Measurements from ENCODE around the gene DNM3.

The DNM3 gene

DNA sequence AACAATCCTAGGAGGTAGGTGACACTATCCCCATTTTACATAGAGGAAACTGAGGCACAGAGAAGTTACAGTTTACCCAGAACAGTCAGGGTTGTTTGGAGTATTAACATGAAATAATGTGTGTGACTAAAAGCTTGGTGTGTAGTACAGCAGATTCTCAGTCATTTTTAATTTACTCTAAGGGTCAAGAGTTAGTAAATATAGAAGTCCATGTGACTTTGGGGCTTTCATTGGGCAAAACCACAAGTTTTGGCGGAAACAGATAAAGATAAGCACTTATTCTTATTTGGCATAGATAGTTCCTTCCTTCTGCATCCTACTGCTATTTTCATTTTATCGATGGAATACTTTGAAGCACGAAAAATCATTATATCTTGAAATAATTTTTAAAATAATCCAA lies 128.5 kb downstream of the DNM3 start:
- no peak overlapping the region for H3K4me3 ChIP-seq (ENCODE audit: low read length in 2 of 2)
- no peak overlapping the region for H3K27ac ChIP-seq (ENCODE audit: low read length)
- H3K9ac ChIP-seq (ENCODE audit: low read length in 2 of 2), result no peak overlapping the region
- no peaks in the 10 kb centered on the region for H3K9me3 ChIP-seq (ENCODE audit: control insufficient read depth in 2 of 2, low read length in 2 of 2)
- H3K36me3 ChIP-seq (ENCODE audit: control insufficient read depth in 2 of 2, insufficient read depth in 2 of 2, low read length in 2 of 2), result no peaks in the 10 kb centered on the region
- no peaks in the 10 kb centered on the region for H3K27me3 ChIP-seq (ENCODE audit: control insufficient read depth in 1 of 2, insufficient read depth in 2 of 2, low read length in 2 of 2)
- no peaks in the 10 kb centered on the region for H3K4me1 ChIP-seq (ENCODE audit: control insufficient read depth, insufficient read depth, low read length)

DNA sequence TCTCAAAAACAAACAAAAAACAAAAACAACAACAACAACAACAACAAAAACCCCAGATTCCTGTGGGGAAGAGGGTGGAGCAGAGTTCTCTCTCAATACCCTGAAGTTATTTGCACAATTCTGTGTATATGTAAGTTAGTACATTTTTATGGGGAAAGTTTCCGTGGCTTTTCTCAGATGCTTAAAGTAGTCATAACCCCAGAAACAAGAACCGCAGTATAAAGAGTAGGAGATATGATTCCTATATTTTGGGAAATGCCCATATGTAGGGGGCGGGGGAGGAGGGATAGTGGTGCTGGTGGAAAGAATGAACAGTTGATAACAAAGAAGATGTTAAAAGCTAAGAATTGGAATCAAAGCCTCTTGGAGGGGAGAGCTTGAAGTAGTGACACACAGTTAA lies 131.5 kb downstream of the DNM3 start:
- no peaks in the 10 kb centered on the region for H3K4me1 ChIP-seq (ENCODE audit: control insufficient read depth, insufficient read depth, low read length)
- H3K27me3 ChIP-seq (ENCODE audit: control insufficient read depth in 1 of 2, insufficient read depth in 2 of 2, low read length in 2 of 2), result no peaks in the 10 kb centered on the region
- no peak overlapping the region for H3K4me3 ChIP-seq (ENCODE audit: low read length in 2 of 2)
- H3K36me3 ChIP-seq (ENCODE audit: control insufficient read depth in 2 of 2, insufficient read depth in 2 of 2, low read length in 2 of 2), result no peaks in the 10 kb centered on the region
- H3K27ac ChIP-seq (ENCODE audit: low read length), result no peak overlapping the region
- no peaks in the 10 kb centered on the region for H3K9me3 ChIP-seq (ENCODE audit: control insufficient read depth in 2 of 2, low read length in 2 of 2)
- H3K9ac ChIP-seq (ENCODE audit: low read length in 2 of 2), result no peak overlapping the region

DNA sequence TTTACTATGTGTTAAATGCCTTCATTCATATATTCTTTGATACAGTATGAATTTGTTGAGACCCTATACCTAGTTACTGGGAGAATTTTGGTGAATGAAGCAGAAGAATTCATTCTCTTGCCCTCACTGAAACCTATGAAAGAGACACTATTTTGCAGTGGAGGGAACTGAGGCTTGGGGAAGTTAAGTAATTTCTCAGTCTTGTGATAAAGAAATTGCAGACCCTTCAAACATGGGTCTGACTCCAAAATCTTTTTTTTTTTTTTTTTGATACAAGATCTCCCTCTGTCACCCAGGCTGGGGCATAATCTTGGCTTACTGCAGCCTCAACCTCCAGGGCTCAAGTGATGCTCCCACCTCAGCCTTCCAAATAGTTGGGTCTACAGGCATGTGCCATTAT lies 132.1 kb downstream of the DNM3 start:
- no peak overlapping the region for H3K4me3 ChIP-seq (ENCODE audit: low read length in 2 of 2)
- H3K9ac ChIP-seq (ENCODE audit: low read length in 2 of 2), result no peak overlapping the region
- no peaks in the 10 kb centered on the region for H3K36me3 ChIP-seq (ENCODE audit: control insufficient read depth in 2 of 2, insufficient read depth in 2 of 2, low read length in 2 of 2)
- H3K27me3 ChIP-seq (ENCODE audit: control insufficient read depth in 1 of 2, insufficient read depth in 2 of 2, low read length in 2 of 2), result no peaks in the 10 kb centered on the region
- no peak overlapping the region for H3K27ac ChIP-seq (ENCODE audit: low read length)
- H3K4me1 ChIP-seq (ENCODE audit: control insufficient read depth, insufficient read depth, low read length), result no peaks in the 10 kb centered on the region
- H3K9me3 ChIP-seq (ENCODE audit: control insufficient read depth in 2 of 2, low read length in 2 of 2), result no peaks in the 10 kb centered on the region

DNA sequence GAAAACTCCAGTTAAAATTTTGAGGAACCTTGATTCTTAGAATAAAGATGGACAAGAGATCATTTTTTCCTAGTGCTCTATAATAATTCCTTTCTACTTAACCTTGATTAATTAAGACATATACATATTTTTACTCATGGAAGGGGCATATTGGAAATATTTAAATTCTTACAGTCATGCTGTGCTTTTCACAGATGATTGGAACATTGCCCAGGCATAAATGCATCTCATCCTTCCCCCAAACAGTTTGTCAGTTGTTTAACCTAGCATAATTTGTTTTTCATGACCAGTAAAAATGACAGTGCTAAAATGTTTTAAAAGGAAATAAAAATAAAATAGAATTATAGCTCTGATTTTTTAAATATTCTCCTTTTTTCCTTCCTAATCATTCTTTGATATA lies 140.0 kb downstream of the DNM3 start:
- H3K4me3 ChIP-seq (ENCODE audit: low read length in 2 of 2), result no peak overlapping the region
- no peaks in the 10 kb centered on the region for H3K9me3 ChIP-seq (ENCODE audit: control insufficient read depth in 2 of 2, low read length in 2 of 2)
- H3K4me1 ChIP-seq (ENCODE audit: control insufficient read depth, insufficient read depth, low read length), result peaks cover 5% of the 10 kb centered on the region
- H3K9ac ChIP-seq (ENCODE audit: low read length in 2 of 2), result no peak overlapping the region
- no peak overlapping the region for H3K27ac ChIP-seq (ENCODE audit: low read length)
- H3K36me3 ChIP-seq (ENCODE audit: control insufficient read depth in 2 of 2, insufficient read depth in 2 of 2, low read length in 2 of 2), result no peaks in the 10 kb centered on the region
- H3K27me3 ChIP-seq (ENCODE audit: control insufficient read depth in 1 of 2, insufficient read depth in 2 of 2, low read length in 2 of 2), result no peaks in the 10 kb centered on the region

DNA sequence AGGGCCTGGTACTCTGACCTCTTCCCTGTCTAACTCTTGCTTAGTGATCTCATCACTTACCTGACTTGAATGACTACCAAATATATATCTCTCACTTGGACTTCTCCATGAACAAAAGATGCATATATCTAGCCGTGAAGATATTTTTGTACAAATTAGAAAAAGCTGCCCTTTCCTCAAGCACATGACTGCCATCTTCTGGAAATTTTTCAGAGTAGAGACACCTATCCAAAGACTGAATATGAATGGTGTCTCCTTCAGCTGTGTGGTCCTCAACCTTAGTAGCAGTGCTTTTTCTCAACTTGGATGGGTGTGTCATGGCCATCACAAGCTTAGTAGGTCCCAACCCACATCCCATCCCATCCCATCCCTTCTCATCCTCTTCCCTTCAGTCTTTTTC lies 142.3 kb downstream of the DNM3 start:
- Histone ChIP-seq H3K4me1 (ENCODE audit: control insufficient read depth, insufficient read depth, low read length) (peaks cover 5% of the 10 kb centered on the region), H3K27me3 (ENCODE audit: control insufficient read depth in 1 of 2, insufficient read depth in 2 of 2, low read length in 2 of 2) (no peaks in the 10 kb centered on the region), H3K9ac (ENCODE audit: low read length in 2 of 2) (no peak overlapping the region), H3K4me3 (ENCODE audit: low read length in 2 of 2) (no peak overlapping the region), H3K9me3 (ENCODE audit: control insufficient read depth in 2 of 2, low read length in 2 of 2) (no peaks in the 10 kb centered on the region), H3K36me3 (ENCODE audit: control insufficient read depth in 2 of 2, insufficient read depth in 2 of 2, low read length in 2 of 2) (no peaks in the 10 kb centered on the region), H3K27ac (ENCODE audit: low read length) (no peak overlapping the region)

DNA sequence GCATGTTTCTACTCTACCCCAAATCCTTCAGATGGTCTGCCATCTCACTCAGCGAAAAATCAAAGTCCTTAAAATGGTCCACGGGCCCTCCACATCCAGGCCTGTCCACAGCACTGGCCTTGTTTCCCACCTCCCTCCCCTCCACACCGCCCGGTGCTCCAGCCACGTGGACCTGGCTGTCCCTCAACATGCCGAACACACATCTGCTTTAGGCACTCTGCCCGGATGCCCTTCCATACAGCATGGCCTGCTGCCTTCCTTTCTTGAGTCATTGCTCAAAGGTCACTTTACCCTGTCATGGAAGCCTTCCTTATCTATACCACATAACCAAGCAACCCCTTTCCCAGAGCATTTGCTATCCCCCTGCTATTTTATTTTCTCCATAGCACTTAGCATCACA lies 143.0 kb downstream of the DNM3 start:
- no peaks in the 10 kb centered on the region for H3K36me3 ChIP-seq (ENCODE audit: control insufficient read depth in 2 of 2, insufficient read depth in 2 of 2, low read length in 2 of 2)
- no peaks in the 10 kb centered on the region for H3K27me3 ChIP-seq (ENCODE audit: control insufficient read depth in 1 of 2, insufficient read depth in 2 of 2, low read length in 2 of 2)
- peaks cover 5% of the 10 kb centered on the region for H3K4me1 ChIP-seq (ENCODE audit: control insufficient read depth, insufficient read depth, low read length)
- no peak overlapping the region for H3K9ac ChIP-seq (ENCODE audit: low read length in 2 of 2)
- no peak overlapping the region for H3K4me3 ChIP-seq (ENCODE audit: low read length in 2 of 2)
- H3K27ac ChIP-seq (ENCODE audit: low read length), result no peak overlapping the region
- no peaks in the 10 kb centered on the region for H3K9me3 ChIP-seq (ENCODE audit: control insufficient read depth in 2 of 2, low read length in 2 of 2)

DNA sequence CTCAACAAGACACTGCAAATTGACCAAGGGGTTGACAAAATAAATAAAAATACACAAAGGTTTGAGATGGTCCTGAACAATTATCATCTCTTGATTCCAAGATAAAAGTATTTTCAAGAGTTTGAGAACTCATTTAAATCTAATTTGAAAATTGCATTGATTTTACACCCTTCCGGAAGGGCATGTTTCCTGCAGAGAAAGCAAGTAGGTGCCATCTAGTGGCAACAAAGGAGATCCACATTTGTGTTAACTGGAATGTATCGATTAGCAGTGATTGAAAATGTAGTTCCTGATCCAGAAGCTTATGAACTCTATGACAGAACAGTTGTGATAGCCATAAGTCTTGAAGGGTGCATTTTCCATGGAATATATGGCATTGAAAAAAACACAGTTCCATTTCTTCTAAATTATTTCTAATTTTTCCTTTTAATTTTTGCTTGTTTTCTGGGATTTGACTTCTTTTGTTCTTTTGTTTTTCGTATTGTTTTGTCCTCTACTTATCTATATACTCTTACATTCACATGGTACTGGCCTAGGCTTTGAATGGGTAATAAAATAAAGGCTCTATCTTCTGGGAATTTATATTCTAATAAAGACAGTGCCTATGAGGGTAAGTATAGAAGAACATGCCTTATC lies 143.7 kb downstream of the DNM3 start:
- Histone ChIP-seq H3K36me3 (ENCODE audit: control insufficient read depth in 2 of 2, insufficient read depth in 2 of 2, low read length in 2 of 2) (no peaks in the 10 kb centered on the region), H3K27me3 (ENCODE audit: control insufficient read depth in 1 of 2, insufficient read depth in 2 of 2, low read length in 2 of 2) (no peaks in the 10 kb centered on the region), H3K9me3 (ENCODE audit: control insufficient read depth in 2 of 2, low read length in 2 of 2) (no peaks in the 10 kb centered on the region), H3K4me1 (ENCODE audit: control insufficient read depth, insufficient read depth, low read length) (peaks cover under 1% of the 10 kb centered on the region), H3K27ac (ENCODE audit: low read length) (no peak overlapping the region), H3K4me3 (ENCODE audit: low read length in 2 of 2) (no peak overlapping the region), H3K9ac (ENCODE audit: low read length in 2 of 2) (no peak overlapping the region)

DNA sequence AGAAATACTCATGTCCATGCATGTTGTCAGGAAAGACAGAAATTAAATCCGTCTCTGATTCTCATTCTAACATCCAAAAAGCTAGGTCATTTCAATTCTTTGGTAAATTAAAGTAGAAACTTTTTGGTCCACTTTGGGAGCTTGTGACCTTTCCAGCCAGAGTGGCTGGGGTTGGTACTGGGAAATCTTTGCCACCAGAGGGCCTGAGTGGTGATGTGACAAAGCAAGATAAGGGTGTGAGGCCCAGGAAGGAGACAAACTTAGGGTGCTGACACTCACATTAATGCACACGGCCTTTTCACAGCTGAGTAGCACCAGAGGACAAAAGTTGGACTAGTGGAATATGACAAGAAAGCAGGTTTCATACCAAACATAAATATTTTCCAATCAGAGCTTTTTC lies 144.3 kb downstream of the DNM3 start:
- no peaks in the 10 kb centered on the region for H3K9me3 ChIP-seq (ENCODE audit: control insufficient read depth in 2 of 2, low read length in 2 of 2)
- no peaks in the 10 kb centered on the region for H3K4me1 ChIP-seq (ENCODE audit: control insufficient read depth, insufficient read depth, low read length)
- H3K9ac ChIP-seq (ENCODE audit: low read length in 2 of 2), result no peak overlapping the region
- H3K27ac ChIP-seq (ENCODE audit: low read length), result no peak overlapping the region
- H3K27me3 ChIP-seq (ENCODE audit: control insufficient read depth in 1 of 2, insufficient read depth in 2 of 2, low read length in 2 of 2), result no peaks in the 10 kb centered on the region
- no peak overlapping the region for H3K4me3 ChIP-seq (ENCODE audit: low read length in 2 of 2)
- H3K36me3 ChIP-seq (ENCODE audit: control insufficient read depth in 2 of 2, insufficient read depth in 2 of 2, low read length in 2 of 2), result no peaks in the 10 kb centered on the region

DNA sequence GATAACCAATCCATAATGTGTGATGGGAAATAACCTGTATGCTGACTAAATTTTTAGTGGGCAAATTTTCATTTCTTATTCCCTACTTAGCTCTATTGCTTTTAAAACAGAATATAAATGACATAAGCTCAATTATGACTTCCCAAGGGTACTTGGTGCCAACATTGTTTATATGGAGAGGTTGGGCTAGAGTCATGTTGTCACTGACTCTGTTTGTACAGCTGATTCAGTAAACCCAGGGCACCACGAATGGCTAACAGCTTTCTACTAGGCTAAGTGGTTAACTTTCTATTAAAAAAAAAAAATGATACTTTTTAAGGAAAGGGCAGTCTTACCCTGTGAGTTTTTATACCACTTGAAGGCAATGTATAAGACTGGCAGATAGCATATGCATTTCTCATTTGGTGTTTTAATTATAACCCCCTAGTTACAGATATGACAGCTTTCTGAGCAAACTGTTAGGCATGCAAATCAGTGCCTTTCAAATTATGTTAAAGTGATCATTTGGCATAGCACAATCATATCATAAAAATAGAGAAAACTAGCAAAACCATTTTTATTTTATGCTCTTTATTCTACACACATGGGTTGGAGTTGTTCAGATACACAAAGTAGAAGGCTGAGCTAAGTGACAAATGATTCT lies 147.1 kb downstream of the DNM3 start:
- H3K27me3 ChIP-seq (ENCODE audit: control insufficient read depth in 1 of 2, insufficient read depth in 2 of 2, low read length in 2 of 2), result no peaks in the 10 kb centered on the region
- no peaks in the 10 kb centered on the region for H3K36me3 ChIP-seq (ENCODE audit: control insufficient read depth in 2 of 2, insufficient read depth in 2 of 2, low read length in 2 of 2)
- no peaks in the 10 kb centered on the region for H3K9me3 ChIP-seq (ENCODE audit: control insufficient read depth in 2 of 2, low read length in 2 of 2)
- H3K27ac ChIP-seq (ENCODE audit: low read length), result no peak overlapping the region
- H3K4me1 ChIP-seq (ENCODE audit: control insufficient read depth, insufficient read depth, low read length), result no peaks in the 10 kb centered on the region
- no peak overlapping the region for H3K9ac ChIP-seq (ENCODE audit: low read length in 2 of 2)
- no peak overlapping the region for H3K4me3 ChIP-seq (ENCODE audit: low read length in 2 of 2)

DNA sequence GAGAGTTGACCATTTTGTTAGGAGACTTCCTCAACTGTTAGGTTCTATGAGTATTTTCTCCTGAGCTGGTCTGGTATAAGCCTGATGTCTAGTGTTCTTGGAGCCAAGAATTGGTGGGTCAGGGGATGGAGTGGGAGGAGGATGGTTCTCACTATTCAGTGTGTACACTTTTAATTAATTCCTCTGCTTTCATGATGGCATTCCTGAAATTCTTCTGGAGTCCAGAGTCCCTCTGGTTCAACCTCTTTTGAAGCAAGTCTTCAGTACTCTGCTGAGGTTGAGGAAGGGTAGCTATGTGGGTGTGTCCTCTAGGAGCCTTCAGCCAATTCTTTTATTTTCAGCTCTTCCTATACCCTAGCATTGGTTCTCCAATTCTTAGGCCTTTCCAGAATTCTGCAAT lies 149.1 kb downstream of the DNM3 start:
- Histone ChIP-seq H3K4me3 (ENCODE audit: low read length in 2 of 2) (no peak overlapping the region), H3K27me3 (ENCODE audit: control insufficient read depth in 1 of 2, insufficient read depth in 2 of 2, low read length in 2 of 2) (no peaks in the 10 kb centered on the region), H3K4me1 (ENCODE audit: control insufficient read depth, insufficient read depth, low read length) (no peaks in the 10 kb centered on the region), H3K27ac (ENCODE audit: low read length) (no peak overlapping the region), H3K36me3 (ENCODE audit: control insufficient read depth in 2 of 2, insufficient read depth in 2 of 2, low read length in 2 of 2) (no peaks in the 10 kb centered on the region), H3K9me3 (ENCODE audit: control insufficient read depth in 2 of 2, low read length in 2 of 2) (no peaks in the 10 kb centered on the region), H3K9ac (ENCODE audit: low read length in 2 of 2) (no peak overlapping the region)

DNA sequence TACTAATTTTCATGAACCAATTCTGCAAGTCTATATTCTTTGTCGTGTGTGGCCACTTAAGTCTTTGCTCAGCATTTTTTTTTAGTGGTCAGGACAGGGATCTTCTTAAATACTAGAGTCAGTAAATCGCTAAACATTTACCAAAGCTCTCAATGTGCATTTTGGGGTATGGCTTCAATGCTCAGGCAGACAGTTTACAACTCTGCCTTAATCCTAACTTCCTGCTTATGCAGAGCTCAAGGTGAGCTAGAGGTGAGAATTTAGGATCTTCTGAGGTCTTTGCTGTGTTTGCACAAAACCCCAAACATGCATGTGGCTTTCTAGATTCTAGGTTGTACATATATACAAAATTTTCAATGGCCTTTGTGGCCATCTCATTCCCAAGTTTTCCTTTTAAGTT lies 153.0 kb downstream of the DNM3 start:
- no peaks in the 10 kb centered on the region for H3K9me3 ChIP-seq (ENCODE audit: control insufficient read depth in 2 of 2, low read length in 2 of 2)
- no peaks in the 10 kb centered on the region for H3K36me3 ChIP-seq (ENCODE audit: control insufficient read depth in 2 of 2, insufficient read depth in 2 of 2, low read length in 2 of 2)
- H3K9ac ChIP-seq (ENCODE audit: low read length in 2 of 2), result no peak overlapping the region
- no peaks in the 10 kb centered on the region for H3K4me1 ChIP-seq (ENCODE audit: control insufficient read depth, insufficient read depth, low read length)
- no peak overlapping the region for H3K4me3 ChIP-seq (ENCODE audit: low read length in 2 of 2)
- no peak overlapping the region for H3K27ac ChIP-seq (ENCODE audit: low read length)
- no peaks in the 10 kb centered on the region for H3K27me3 ChIP-seq (ENCODE audit: control insufficient read depth in 1 of 2, insufficient read depth in 2 of 2, low read length in 2 of 2)
